ENCODE data around the gene MARCHF3. TPM values are rescaled to one million over a fixed set of nuclear protein-coding genes. Genes with fewer than 3 reads are reported as not detected.

MARCHF3 gene
- total and polyA plus RNA-seq, 10 donors: 2.3 to 14.8 (median 10.9) TPM

GRCh38 chr5:126830061-126830460, 200.3 kb downstream of the MARCHF3 start:
- Histone ChIP-seq H3K4me3 (no peak overlapping the region), H3K9me3 (no peaks in the 10 kb centered on the region), H3K36me3 (peaks cover 0 to 100% (median 55%) of the 10 kb centered on the region in 6 donors), H3K27me3 (replicated peaks in 1 of 7) (no peaks in the 10 kb centered on the region), H3K4me1 (peaks cover 0 to 6% (median 0%) of the 10 kb centered on the region in 6 donors), H3K27ac (no peak overlapping the region)
- no peak for DNase-seq
- TF ChIP-seq CTCF (IDR thresholded peaks at IDR 0.05 in 8 of 11, conservative IDR thresholded peaks at IDR 0.05 in 3 of 11): no peak
- WGBS, 5 donors: 82 to 92% (median 90%) methylated on average over 5 of the region's 5 CpGs
- intact Hi-C loops (cut with DNase I; ENCODE audit: low total_unique reads): loop anchor here (10.0 kb wide), 1 partner anchor 485 kb away; no protein-coding TSS in a partner anchor

GRCh38 chr5:126829098-126829497, 201.3 kb downstream of the MARCHF3 start:
- Histone ChIP-seq H3K36me3 (peaks cover 0 to 100% (median 54%) of the 10 kb centered on the region in 6 donors), H3K27ac (no peak overlapping the region), H3K9me3 (no peaks in the 10 kb centered on the region), H3K27me3 (replicated peaks in 1 of 7) (no peaks in the 10 kb centered on the region), H3K4me1 (peaks cover 0 to 6% (median 0%) of the 10 kb centered on the region in 6 donors), H3K4me3 (no peak overlapping the region)
- DNase-seq: no peak
- intact Hi-C loops (cut with DNase I; ENCODE audit: low total_unique reads): no loop called here
- 88 to 96% (median 92%) methylated on average over 5 of the region's 5 CpGs for WGBS, 5 donors
- TF ChIP-seq CTCF (IDR thresholded peaks at IDR 0.05 in 8 of 11, conservative IDR thresholded peaks at IDR 0.05 in 3 of 11) (no peak), POLR2A (IDR thresholded peaks at IDR 0.05) (no peak), POLR2AphosphoS5 (IDR thresholded peaks at IDR 0.05) (no peak)

GRCh38 chr5:126826619-126827215, 203.6 kb downstream of the MARCHF3 start:
- no peaks in the 10 kb centered on the region for H3K27me3 ChIP-seq (replicated peaks in 1 of 7)
- H3K4me1 ChIP-seq: peaks cover 0 to 6% (median 0%) of the 10 kb centered on the region in 6 donors
- TF ChIP-seq POLR2A (IDR thresholded peaks at IDR 0.05): no peak
- TF ChIP-seq CTCF (IDR thresholded peaks at IDR 0.05 in 8 of 11, conservative IDR thresholded peaks at IDR 0.05 in 3 of 11): no peak
- TF ChIP-seq POLR2AphosphoS5 (IDR thresholded peaks at IDR 0.05): no peak
- H3K4me3 ChIP-seq: no peak overlapping the region
- peaks cover 0 to 100% (median 52%) of the 10 kb centered on the region in 6 donors for H3K36me3 ChIP-seq
- DNase-seq: no peak
- 66 to 88% (median 82%) methylated on average over 3 of the region's 3 CpGs for WGBS, 5 donors
- intact Hi-C loops (cut with DNase I; ENCODE audit: low total_unique reads): no loop called here
- H3K9me3 ChIP-seq: no peaks in the 10 kb centered on the region
- no peak overlapping the region for H3K27ac ChIP-seq

- TF ChIP-seq POLR2AphosphoS5 (IDR thresholded peaks at IDR 0.05): no peak
- no peak for TF ChIP-seq POLR2A (IDR thresholded peaks at IDR 0.05)
- no peak for TF ChIP-seq CTCF (IDR thresholded peaks at IDR 0.05 in 8 of 11, conservative IDR thresholded peaks at IDR 0.05 in 3 of 11)
- peaks cover 0 to 8% (median 0%) of the 10 kb centered on the region in 6 donors for H3K4me1 ChIP-seq
- intact Hi-C loops (cut with DNase I; ENCODE audit: low total_unique reads): no loop called here
- H3K27ac ChIP-seq: no peak overlapping the region
- H3K4me3 ChIP-seq: no peak overlapping the region
- 94 to 99% (median 97%) methylated on average over 5 of the region's 5 CpGs for WGBS, 5 donors
- no peak for DNase-seq
- no peaks in the 10 kb centered on the region for H3K27me3 ChIP-seq (replicated peaks in 1 of 7)
- no peaks in the 10 kb centered on the region for H3K9me3 ChIP-seq
- H3K36me3 ChIP-seq: peaks cover 0 to 89% (median 26%) of the 10 kb centered on the region in 6 donors
Observed at GRCh38 chr5:126819253-126819652, 211.1 kb downstream of the MARCHF3 start.

All from spleen (tissue), 11 donors.